Esophagus squamous epithelium (tissue), 5 donors: ENCODE results near the gene PGAP3. TPM values are rescaled to one million over a fixed set of nuclear protein-coding genes. Genes with fewer than 3 reads are reported as not detected.

Source experiments
- DNase-seq: peaks from one replicate; lab custom pipeline; 2025; lab: John Stamatoyannopoulos, UW
- H3K27ac ChIP-seq, 4 donors: fragments of 200-600 bp; sonication (generic); one replicate each; pipeline ENCODE4 v1.5.1; 2016 to 2019; ENCODE audit warnings: mild to moderate bottlenecking in 1 of 4
- H3K27me3 ChIP-seq, 4 donors: fragments of 200-600 bp; sonication (generic); 1 replicate in 3 of 4; 2 replicates in 1 of 4; pipeline versions ENCODE4 v1.5.1 to v1.6.0; 2017 to 2021; ENCODE audit warnings: antibody characterized with exemption in 1 of 4
- H3K36me3 ChIP-seq, 3 donors: fragments of 200-600 bp; sonication (generic); one replicate each; pipeline ENCODE4 v1.5.1; 2016 to 2019
- H3K4me1 ChIP-seq, 3 donors: fragments of 200-600 bp; sonication (generic); one replicate each; pipeline ENCODE4 v1.5.1; 2017 to 2019
- H3K4me3 ChIP-seq, 4 donors: fragments of 200-600 bp; sonication (generic); 1 replicate in 3 of 4; 2 replicates in 1 of 4; pipeline ENCODE4 v1.5.1; 2016 to 2019; ENCODE audit warnings: mild to moderate bottlenecking in 2 of 4, moderate library complexity in 1 of 4
- H3K9me3 ChIP-seq, 3 donors: fragments of 200-600 bp; sonication (generic); one replicate each; pipeline ENCODE4 v1.5.1; 2016 to 2019
- CTCF ChIP-seq, 6 experiments: fragments of 450-650 bp in 4 of 6; fragments of 200-600 bp in 2 of 6; sonication (generic) in 2 of 6; IDR thresholded peaks; one replicate each; pipeline ENCODE4 v1.5.1; 2016 to 2019; ENCODE audit warnings: antibody characterized with exemption in 6 of 6, mild to moderate bottlenecking in 4 of 6, moderate library complexity in 4 of 6
- POLR2A ChIP-seq, 4 donors: fragments of 450-650 bp; IDR thresholded peaks; one replicate each; pipeline ENCODE4 v1.6.1; 2017; ENCODE audit warnings: antibody characterized with exemption in 4 of 4, mild to moderate bottlenecking in 4 of 4, moderate library complexity in 3 of 4
- WGBS, 2 donors: methylation state at CpG; one replicate each; pipeline ENCODE4 v1.1.5; 2018; 5-methylcytosine and 5-hydroxymethylcytosine counted together
- intact Hi-C: fragments of 100-400 bp; cut with DNase I; formaldehyde crosslinking; loops from one replicate; pipeline ENCODE4 v1.15.0; 2022
- total RNA-seq, 4 donors: library from RNA; depleted of rRNA; stranded (reverse); fragments of >200 nt; gene quantifications; one replicate each; pipeline ENCODE4 v1.1.0, GENCODE V29; 2016
- donor health status: DM: yes; HTN: yes; CAD: no.

Gene PGAP3
- total RNA-seq, 4 donors from 2014 or later = 10.7 to 34.2 (median 19.2) TPM

DNA sequence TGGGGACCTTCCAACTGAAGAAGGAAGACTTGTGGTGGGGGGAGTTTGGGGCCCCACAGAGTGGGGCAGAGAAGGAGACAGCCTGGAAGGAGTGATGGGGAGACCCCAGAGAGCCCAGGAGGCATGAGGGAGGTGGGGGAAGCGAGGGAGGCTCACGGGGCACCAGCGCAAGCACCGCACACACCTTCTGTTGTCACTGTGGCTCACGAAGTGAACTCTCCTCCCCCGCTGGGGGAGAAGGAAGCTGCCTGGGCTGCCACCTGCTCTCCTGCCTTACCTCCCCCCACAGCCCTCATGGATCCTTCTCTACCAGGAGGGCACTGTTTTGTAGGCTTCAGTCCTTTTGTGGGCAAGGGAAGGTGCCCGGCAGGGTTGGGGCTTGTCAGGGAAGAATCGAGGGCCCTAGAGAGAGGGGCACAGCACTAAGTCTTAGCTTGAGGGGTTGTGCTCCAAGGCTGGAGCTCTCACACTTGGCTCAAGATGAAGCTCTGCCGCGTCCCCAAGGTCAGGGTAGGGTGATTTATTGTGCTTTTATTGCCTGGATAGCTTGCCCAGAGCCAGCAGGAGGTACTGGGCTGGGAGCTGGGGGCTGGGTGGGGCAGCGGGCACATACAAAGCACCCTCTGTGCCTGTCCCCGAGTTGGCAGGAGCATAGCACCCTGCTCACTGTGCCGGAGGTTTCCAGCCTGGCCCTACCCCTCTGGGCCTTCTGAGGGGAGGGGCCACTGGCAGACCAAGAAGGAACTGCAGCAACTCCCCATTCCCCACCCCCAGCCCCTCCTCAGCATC lies 55.5 kb downstream of the PGAP3 start:
- TF ChIP-seq POLR2A (IDR thresholded peaks at IDR 0.05) = no peak
- TF ChIP-seq CTCF (IDR thresholded peaks at IDR 0.05) = no peak
- 61 to 65% methylated on average over 4 to 8 of the region's 13 CpGs for WGBS, 2 donors
- peaks cover 0 to 44% (median 4%) of the 10 kb centered on the region in 4 donors for H3K27me3 ChIP-seq
- H3K36me3 ChIP-seq = no peaks in the 10 kb centered on the region
- intact Hi-C loops = no loop called here
- no peaks in the 10 kb centered on the region for H3K9me3 ChIP-seq
- H3K4me3 ChIP-seq = no peak overlapping the region
- no peak for DNase-seq
- peak overlapping the region in 1 of 4 donors; percentile 31 for H3K27ac ChIP-seq
- peaks cover 8 to 63% (median 8%) of the 10 kb centered on the region in 3 donors for H3K4me1 ChIP-seq

GRCh38 chr17:39631403-39631802 lies 56.5 kb downstream of the PGAP3 start:
- H3K27ac ChIP-seq = peak overlapping the region in 1 of 4 donors; percentile 31
- no peaks in the 10 kb centered on the region for H3K36me3 ChIP-seq
- no peak overlapping the region for H3K4me3 ChIP-seq
- intact Hi-C loops = no loop called here
- no peaks in the 10 kb centered on the region for H3K9me3 ChIP-seq
- H3K27me3 ChIP-seq = peaks cover 0 to 54% (median 9%) of the 10 kb centered on the region in 4 donors
- no peak for DNase-seq
- WGBS, 2 donors = 20 to 43% methylated on average over 3 to 4 of the region's 6 CpGs
- TF ChIP-seq CTCF (IDR thresholded peaks at IDR 0.05) (no peak), POLR2A (IDR thresholded peaks at IDR 0.05) (no peak)
- H3K4me1 ChIP-seq = peaks cover 13 to 68% (median 14%) of the 10 kb centered on the region in 3 donors

GRCh38 chr17:39629898-39630297 lies 58.0 kb downstream of the PGAP3 start:
- WGBS, 2 donors = 71 to 82% methylated on average over 8 to 9 of the region's 12 CpGs

DNA sequence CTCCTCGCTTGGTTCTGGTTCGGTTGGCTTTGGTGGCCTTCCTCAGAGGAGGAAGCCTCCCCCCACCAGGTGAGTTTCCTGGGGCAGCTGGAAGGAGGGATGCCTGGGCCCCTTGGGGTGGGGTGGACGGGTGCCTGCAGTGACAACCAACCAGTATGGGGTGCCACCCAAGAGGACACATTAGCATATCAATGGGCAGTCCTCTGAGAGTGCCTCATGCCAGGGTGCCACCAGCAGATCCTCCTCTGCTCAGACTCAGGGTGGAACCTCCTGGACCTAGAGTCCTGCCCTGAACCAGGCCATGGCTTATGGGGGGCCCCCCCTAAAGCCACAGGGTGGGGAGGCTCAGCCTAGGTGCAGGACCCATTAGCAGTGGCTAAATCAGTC lies 58.4 kb downstream of the PGAP3 start:
- H3K4me3 ChIP-seq = no peak overlapping the region
- no peak for TF ChIP-seq POLR2A (IDR thresholded peaks at IDR 0.05)
- intact Hi-C loops = no loop called here
- H3K9me3 ChIP-seq = no peaks in the 10 kb centered on the region
- H3K36me3 ChIP-seq = no peaks in the 10 kb centered on the region
- no peak overlapping the region for H3K27ac ChIP-seq
- peaks cover 30 to 72% (median 31%) of the 10 kb centered on the region in 3 donors for H3K4me1 ChIP-seq
- no peak for DNase-seq
- peaks cover 0 to 73% (median 9%) of the 10 kb centered on the region in 4 donors for H3K27me3 ChIP-seq
- 100% methylated on average over 1 of the region's 3 CpGs; no CpG with 5 or more reads in 1 of the 2 donors for WGBS, 2 donors

More at GRCh38 chr17:39629898-39630297, 58.0 kb downstream of the PGAP3 start:
- TF ChIP-seq CTCF (IDR thresholded peaks at IDR 0.05) = no peak
- no peak for TF ChIP-seq POLR2A (IDR thresholded peaks at IDR 0.05)
- H3K4me1 ChIP-seq = peaks cover 25 to 72% (median 27%) of the 10 kb centered on the region in 3 donors
- no peaks in the 10 kb centered on the region for H3K9me3 ChIP-seq
- H3K36me3 ChIP-seq = no peaks in the 10 kb centered on the region
- intact Hi-C loops = no loop called here
- H3K27ac ChIP-seq = no peak overlapping the region
- DNase-seq = no peak
- H3K27me3 ChIP-seq = peaks cover 0 to 69% (median 9%) of the 10 kb centered on the region in 4 donors
- no peak overlapping the region for H3K4me3 ChIP-seq

- no peak for DNase-seq
- 67 to 71% methylated on average over 4 to 9 of the region's 10 CpGs for WGBS, 2 donors
- intact Hi-C loops = no loop called here
- Histone ChIP-seq H3K27ac (peak overlapping the region in 1 of 4 donors; percentile 80), H3K9me3 (no peaks in the 10 kb centered on the region), H3K27me3 (peaks cover 0 to 77% (median 9%) of the 10 kb centered on the region in 4 donors), H3K4me1 (peaks cover 31 to 74% (median 33%) of the 10 kb centered on the region in 3 donors), H3K4me3 (no peak overlapping the region), H3K36me3 (no peaks in the 10 kb centered on the region)
- no peak for TF ChIP-seq POLR2A (IDR thresholded peaks at IDR 0.05)
- TF ChIP-seq CTCF (IDR thresholded peaks at IDR 0.05) = no peak
Observed at GRCh38 chr17:39628655-39629493, 59.0 kb downstream of the PGAP3 start.
